ENCODE data around the gene PLEKHG2.

PLEKHG2 gene

DNA sequence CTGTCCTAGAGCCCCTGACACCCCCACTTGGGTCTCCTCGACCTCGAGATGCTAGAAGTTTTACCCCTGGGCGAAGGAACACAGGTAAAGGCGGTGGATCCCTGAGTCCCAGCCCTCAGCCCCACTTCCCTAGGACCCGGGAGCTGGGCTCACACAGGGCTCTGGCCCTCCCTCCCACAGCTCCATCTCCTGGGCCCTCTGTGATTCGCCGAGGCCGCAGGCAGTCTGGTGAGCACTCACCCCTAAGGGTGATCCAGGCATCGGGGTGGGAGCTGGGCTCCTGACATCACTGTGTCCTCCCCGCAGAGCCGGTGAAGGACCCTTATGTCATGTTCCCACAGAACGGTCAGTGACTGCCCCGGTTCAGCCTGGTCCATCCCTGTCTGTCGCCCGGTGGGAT lies 8.3 kb downstream of the PLEKHG2 start:
- DNase-seq (ENCODE audit: low read depth in 2 of 3, low spot score in 2 of 3): no peak

DNA sequence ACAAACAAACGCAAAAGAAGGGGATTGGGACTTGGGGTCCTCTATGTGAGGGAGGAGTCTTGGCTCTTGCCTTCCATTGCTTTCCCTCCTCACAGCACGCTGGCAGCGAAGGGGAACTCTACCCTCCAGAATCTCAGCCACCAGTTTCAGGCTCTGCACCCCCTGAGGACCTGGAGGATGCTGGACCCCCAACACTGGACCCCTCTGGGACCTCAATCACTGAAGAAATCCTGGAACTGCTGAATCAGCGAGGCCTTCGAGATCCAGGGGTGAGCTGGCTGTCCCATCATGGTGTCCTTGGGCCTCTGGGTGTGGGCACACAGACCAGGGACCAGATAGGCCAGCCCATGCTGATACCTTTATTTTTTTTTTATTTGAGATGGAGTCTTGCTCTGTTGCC lies 9.6 kb downstream of the PLEKHG2 start:
- no peak for DNase-seq (ENCODE audit: low read depth in 2 of 3, low spot score in 2 of 3)

DNA sequence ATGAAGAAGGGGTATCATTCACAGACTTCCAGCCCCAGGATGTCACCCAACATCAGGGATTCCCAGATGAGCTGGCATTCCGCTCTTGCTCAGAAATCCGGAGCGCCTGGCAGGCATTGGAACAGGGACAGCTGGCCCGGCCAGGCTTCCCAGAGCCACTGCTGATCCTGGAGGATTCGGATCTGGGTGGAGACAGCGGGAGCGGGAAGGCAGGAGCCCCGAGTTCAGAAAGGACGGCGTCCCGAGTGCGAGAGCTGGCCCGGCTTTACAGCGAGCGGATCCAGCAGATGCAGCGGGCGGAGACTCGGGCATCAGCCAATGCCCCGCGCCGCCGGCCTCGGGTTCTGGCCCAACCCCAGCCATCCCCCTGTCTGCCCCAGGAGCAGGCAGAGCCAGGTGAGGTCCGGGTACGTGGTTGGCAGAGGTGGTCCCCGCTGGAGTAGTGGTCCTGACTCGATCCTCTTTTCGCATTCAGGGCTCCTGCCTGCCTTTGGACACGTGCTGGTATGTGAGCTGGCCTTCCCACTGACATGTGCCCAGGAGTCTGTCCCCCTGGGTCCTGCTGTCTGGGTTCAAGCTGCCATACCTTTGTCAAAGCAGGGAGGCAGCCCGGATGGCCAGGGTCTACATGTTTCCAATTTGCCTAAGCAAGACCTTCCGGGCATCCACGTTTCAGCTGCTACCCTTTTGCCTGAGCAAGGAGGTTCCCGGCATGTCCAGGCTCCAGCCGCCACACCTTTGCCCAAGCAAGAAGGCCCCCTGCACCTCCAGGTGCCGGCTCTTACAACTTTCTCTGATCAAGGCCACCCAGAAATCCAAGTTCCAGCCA lies 11.0 kb downstream of the PLEKHG2 start:
- no peak for DNase-seq (ENCODE audit: low read depth in 2 of 3, low spot score in 2 of 3)

DNA sequence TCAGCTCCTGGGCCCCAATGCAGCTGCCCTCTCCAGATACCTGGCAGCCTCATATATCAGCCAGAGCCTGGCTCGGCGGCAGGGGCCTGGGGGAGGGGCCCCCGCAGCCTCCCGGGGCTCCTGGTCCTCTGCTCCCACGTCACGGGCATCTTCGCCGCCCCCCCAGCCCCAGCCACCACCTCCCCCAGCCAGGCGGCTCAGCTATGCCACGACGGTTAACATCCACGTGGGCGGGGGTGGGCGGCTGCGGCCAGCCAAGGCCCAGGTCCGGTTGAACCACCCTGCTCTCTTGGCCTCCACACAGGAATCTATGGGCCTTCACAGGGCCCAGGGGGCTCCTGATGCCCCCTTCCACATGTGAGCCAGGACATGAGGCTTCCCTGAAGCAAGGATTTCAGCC lies 12.5 kb downstream of the PLEKHG2 start:
- no peak for DNase-seq (ENCODE audit: low read depth in 2 of 3, low spot score in 2 of 3)

DNA sequence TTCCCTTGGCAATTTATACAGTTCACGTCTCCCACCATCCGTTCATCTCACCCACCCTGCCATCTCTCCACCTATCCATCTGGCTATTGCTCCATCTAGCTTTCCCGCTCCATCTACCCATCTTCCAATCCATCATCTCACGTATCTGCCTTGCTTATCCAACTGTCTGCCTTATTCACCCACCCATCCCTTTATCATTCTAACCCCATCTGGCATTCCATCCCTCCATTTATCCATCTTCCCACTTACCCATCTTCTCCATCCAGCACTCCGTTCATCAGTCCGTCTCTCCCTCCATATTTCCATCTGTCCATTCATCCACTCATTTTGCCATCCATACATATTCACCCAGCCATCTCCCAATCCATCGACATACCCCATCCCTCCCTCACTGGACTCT lies 13.3 kb downstream of the PLEKHG2 start:
- DNase-seq (ENCODE audit: low read depth in 2 of 3, low spot score in 2 of 3): no peak

DNA sequence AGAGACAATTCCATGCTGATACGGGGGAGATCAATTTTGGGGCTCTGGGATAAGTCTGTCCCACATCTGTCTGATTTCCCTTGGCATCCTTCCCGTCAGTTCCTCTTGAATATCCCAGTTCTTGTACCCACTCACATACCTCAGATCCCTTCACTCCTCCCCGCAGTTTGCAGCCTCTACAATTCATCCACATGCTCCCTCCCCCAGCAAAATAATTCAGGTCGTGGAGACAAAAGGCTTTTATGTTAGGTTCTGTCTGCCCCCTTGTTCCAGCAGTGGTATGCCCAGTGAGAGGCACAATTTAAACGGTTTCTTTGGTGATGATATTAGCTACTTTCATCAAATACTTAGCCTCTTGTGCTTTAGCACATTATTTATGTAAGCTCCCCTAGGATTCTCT lies 13.7 kb downstream of the PLEKHG2 start:
- no peak for DNase-seq (ENCODE audit: low read depth in 2 of 3, low spot score in 2 of 3)

DNA sequence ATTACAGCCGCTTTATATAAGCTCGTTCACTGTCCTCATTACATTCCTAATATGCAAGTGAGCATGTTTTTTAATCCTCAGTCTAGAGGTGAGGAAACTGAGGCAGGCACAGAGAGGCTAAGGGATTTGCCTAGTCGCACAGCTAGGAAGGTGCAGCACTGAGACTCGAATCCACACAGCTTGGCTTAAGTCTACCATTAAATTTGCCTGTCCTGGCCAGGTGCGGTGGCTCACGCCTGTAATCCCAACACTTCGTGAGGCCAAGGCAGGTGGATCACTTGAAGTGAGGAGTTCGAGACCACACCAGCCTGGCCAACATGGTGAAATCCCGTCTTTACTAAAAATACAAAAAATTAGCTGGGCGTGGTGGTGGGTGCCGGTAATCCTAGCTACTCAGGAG lies 15.2 kb downstream of the PLEKHG2 start:
- no peak for DNase-seq (ENCODE audit: low read depth in 2 of 3, low spot score in 2 of 3)

DNA sequence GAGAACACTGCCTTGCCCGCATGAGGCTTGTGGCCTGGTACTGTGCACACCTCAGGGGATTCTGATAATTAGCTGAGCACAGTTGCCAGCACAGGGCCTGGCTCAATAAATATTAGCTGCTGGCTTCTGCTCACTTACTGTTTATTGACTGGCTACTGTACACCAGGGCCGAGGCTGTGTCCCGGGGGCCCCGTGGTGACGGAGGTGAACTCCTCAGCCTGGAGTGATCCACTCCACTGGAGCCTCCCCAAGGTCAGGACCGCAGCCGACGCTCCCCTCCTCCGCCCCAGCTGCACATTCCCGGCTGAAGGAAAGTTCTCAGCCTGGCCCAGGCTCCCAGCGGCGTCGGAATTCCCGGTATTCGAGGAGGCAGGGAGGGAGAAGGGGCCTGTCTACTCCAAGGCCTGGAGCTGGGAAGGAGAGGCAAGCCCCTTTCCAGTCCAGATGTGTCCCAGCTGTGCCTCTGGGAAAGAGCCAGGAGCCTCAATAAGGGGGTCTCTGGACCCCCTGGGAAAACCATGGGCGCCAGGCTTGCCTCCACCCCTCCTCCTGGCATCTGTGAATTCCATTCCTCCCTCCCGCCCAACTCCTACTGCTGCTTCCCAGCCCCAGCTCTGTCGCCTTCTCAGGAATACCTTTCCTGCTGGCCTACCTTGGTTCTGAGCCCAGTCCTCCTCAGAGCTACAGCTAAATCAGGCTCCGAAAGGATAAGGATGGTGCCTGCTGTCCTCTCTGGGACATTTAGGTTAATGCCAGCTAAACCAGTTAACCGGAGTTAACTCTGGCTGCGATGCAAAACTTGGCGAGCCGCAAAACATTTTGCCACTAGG lies 16.0 kb downstream of the PLEKHG2 start:
- no peak for DNase-seq (ENCODE audit: low read depth in 2 of 3, low spot score in 2 of 3)

DNA sequence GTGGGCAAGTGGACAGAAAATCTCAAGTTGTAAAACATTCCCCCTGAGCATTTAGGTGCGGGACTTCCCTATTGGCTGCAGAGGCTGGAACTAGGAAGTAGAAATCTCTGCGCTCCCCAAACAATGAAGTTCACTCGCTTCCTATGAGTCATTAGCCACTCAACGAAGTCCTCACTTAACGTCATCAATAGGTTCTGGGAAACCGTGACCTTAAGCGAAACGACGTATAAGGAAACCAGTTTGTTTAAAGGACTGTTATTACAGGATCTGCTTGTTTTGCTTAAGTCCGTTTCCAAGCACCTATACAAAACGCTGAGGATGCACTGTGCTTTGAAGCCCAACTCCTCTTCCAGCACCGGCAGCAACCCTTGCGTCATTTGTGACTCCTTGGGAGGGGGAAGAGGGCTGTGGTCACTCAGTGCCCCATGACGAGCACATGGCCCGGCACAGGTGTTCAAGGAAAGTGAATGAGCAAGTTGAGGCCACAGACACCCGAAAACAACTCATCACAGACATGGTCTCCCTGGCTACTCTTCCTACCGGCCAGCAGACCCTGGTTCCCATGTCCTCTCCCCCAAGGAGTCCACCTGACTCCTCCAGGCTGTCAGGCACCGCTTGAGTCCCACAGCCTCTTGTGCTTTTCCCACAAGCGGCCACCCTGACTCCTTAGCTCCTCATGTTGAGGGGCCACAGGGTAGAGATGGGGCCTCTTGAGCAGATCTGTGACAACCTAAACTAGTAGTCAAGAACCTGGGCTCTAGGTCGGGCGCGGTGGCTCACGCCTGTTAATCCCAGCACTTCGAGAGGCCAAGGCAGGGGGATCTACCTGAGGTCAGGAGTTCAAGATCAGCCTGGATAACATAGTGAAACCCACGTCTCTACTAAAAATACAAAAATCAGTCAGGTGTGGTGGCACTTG lies 18.5 kb downstream of the PLEKHG2 start:
- DNase-seq (ENCODE audit: low read depth in 2 of 3, low spot score in 2 of 3): peak in 2 of 3 experiments; percentile 48 to 52

DNA sequence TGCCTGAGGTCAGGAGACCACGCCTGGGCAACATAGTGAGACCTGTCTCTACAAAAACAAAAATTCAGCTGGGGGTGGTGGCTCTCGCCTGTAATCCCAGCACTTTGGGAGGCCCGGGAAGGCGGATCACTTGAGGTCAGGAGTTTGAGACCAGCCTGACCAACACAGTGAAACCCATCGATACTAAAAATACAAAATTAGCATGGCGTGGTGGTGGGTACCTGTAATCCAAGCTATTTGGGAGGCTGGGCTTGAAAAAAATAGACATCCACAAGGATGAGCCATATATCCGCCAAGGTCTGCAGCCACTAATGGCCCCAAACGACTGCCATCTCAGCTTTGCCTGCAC lies 20.2 kb downstream of the PLEKHG2 start:
- no peak for DNase-seq (ENCODE audit: low read depth in 2 of 3, low spot score in 2 of 3)

DNA sequence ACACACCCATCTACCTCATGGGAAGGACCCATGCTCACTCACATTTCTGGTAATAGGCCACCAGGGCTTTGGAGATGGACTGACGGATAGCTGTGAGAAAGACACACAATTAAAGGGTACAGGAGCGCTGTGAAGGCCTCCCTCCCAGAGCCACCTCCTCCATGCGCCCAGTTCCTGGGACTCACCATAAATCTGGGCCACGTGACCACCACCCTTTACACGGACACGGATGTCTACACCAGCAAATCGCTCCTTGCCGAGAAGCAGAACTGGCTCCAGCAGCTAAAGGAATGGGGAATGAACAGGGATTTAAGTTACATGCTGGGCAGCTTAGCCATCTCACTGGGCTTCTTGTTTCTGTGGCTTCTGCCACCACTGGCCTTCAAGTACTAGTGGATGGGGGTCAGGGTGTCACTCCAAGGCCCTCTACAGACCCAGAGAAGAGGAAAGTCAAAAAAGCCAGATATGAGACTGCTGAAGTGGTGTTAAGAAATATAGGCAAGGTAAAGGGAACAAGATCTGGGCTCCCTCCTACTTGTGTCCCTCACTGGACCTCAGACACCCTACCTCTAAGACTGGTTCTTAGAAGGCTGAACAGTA lies 21.1 kb downstream of the PLEKHG2 start:
- no peak for DNase-seq (ENCODE audit: low read depth in 2 of 3, low spot score in 2 of 3)

DNA sequence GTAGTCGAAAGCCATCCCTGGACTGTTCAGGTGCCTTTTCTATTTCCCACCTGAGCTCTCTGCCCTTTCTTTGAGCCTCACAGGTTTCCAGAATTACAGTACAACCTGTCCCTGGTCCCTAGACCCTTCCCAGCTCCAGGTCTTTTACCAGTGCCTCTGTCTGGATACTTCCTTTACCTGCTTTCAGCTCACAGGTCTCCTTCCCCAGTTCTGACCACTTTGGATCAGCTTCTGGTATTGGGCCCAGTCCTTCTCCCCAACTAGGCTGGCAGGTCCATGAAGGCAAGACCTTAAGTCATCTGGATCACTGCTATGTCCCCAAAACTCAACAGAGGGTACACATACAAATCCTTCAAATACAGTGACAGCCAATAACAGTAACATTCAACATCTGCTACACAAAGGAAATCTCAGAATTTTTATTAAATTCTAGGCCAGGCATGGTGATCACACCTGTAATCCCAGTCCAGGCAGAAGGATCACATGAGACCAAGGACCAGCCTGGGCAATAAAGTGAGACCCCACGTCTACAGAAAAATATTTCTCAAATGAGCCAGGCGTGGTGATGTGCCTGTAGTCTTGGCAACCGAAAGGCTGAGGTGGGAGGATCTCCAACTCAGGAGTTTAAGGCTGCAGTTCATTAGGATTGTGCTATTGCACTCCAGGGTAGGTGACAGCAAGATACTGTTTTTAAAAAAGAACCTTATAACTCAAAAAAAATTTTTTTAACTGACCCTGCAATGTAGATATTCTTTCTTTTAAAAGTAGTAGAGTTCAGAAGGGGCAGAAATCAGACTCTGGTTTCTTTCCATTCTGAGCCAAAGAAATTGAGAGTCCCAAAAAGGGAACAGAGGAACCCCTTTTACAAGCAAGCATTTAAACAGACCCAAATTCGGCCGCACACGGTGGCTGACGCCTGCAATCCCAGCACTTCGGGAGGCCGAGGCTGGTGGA lies 21.9 kb downstream of the PLEKHG2 start:
- no peak for DNase-seq (ENCODE audit: low read depth in 2 of 3, low spot score in 2 of 3)

DNA sequence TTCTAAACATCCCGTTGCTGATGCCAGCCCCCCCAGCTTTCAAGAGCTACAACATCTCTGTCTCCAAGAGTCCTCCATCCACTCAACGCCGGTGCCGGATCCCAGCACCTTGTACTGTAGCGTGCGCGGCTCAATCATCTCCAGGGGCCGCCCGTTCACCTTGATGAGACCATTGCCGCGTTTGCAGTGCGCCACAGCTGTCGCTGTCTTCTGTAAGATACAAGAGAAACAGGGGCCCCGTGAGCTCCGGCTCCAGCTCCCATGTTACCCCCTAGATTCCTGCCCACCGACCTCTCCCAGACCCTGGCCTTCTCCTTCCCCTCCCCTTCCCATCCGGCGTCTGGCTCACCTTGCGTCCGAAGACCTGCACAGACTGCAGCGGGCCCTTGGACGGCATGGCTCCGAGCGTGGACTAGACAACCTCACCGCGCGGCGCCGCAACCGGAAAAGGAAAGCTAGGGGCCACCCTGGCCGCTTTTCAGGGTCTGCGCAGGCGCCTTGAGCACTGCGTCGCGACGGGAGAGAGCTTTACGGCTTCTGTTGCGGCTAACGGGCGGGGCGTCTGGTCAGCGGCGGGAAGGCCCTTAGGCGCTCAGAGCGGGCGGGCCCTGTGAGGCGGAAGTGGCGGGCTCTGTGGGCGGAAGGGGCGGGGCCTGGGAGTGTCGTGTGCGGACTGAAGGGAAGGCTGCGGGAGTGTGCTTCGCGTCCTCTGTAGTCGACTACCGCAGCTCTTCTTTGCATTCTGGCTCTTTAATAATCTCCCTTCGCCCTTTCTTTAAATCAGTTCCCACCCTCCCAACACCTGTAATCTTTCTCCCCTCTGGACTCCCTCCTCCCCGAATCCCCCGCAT lies 23.3 kb downstream of the PLEKHG2 start, which contains the start of gene RPS16:
Gene RPS16, minus strand, starts transcription at position 451 of the 851 bp plus-strand sequence. Its CDS starts 54 bp downstream, at position 397.
- peak; percentile 94 to 99 (median 99) for DNase-seq (ENCODE audit: low read depth in 2 of 3, low spot score in 2 of 3)

DNA sequence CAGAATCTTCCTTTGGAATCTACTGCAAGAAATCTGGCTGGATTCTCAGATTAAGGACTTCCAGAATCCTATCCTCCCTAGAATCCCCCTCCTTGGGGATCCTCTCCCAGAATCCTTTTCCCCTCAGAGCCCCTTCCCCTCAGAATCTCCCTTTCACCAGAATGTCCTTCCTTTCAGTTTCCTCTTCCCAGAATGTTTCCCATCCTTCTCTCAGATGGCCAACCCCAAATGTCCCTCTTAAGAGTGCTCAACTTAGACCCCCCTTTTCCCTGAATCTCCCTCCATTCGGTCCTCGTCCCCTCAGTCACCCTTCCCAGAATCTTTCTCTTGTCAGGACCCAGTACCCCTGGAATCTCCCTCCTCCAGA lies 23.9 kb downstream of the PLEKHG2 start:
- DNase-seq (ENCODE audit: low read depth in 2 of 3, low spot score in 2 of 3): no peak

DNA sequence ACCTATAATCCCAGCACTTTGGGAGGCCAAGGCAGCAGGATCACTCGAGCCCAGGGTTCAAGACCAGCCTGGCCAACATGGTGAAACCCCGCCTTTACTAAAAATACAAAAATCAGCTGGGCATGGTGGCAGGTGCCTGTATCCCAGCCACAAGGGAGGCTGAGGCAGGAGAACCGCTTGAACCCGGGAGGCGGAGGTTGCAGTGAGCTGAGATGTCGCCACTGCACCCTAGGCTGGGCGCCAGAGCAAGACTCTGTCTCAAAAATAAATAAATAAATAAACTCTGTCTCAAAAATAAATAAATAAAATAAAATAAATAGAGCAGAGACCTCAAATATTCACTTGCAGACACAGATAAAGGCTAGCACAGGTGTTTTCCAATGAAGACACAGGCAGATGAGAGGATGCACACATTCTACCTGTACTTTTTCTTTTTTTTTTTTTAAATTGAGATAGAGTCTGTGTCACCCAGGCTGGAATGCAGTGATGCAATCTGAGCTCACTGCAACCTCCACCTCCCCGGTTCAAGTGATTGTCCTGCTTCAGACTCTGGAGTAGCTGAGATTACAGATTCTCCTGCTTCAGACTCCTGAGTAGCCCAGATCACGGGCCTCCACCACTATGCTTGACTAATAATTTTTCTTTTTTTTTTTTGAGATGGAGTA lies 25.9 kb downstream of the PLEKHG2 start:
- DNase-seq (ENCODE audit: low read depth in 2 of 3, low spot score in 2 of 3): no peak

DNA sequence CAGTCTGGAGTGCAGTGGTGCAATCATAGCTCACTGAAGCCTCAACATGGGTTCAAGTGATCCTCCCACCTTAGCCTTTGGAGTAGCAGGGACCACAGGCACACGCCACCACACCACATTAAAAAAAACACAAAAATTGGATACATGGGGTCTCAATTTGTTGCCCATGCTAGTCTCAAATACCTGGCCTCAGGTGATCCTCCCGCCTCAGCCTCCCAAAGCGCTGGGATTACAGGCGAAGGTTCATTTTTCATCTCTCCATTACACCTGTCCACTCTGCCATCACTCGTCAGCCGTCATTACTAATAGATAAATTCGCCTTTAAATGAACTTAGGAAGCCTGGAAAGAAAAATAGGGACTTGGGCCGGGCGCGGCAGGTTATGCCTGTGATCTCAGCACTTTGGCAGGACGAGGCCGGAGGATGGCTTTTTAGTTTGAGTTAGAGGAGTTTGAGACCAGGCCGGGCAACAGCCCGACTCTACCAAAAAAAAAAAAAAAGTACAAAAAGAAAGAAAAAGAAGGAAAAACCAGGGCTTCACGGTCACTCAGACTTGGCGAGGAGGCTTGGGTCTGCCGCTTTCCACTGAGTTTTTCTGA lies 32.2 kb downstream of the PLEKHG2 start:
- no peak for DNase-seq (ENCODE audit: low read depth in 2 of 3, low spot score in 2 of 3)

DNA sequence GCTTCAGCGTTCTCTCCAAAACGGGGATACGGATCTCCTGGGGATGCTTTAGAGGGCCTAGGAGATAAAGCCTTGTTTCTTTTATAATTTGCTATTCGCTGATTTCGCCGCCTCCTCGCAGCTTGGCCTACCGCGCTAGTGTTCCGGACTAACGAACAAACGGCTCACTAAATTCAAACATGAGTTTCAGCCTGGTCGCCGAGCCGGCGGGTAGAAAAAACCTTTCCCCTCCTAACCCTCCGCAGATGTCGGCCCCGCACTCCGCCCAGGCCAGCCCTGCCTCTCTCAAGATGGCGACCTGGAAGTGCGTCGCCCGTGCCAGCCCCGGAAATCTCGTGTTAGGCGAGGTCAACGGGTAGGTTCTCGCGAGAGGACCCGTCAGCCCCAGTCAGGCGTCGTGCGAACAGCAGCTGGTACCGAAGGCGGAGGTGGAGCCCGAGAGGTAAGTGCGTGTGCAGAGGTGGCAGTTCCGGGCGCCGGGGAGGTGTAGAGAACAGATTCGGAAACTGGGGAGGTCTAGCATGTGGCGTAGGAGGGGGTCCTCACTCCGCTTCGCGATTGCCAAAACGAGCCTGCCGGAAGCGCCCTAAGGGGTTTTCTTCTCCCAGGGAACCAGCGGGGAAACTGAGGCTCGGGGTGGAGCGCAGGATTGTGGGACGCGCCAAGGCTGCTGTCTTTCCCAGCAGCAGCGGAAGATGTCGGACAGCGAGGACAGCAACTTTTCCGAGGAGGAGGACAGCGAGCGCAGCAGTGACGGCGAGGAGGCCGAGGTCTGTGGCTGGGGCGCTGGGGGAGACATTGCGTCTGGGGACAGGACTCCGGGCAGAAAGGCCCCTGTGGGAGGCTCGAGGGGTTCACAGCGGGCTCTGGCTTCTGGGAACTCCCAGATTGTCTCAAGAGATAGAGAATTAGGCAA lies 33.0 kb downstream of the PLEKHG2 start, which contains the start of gene SUPT5H:
Gene SUPT5H, plus strand, starts transcription at position 387 of the 916 bp plus-strand sequence. Its CDS starts 309 bp downstream, at position 696.
- DNase-seq (ENCODE audit: low read depth in 2 of 3, low spot score in 2 of 3): peak; percentile 87 to 93 (median 87)

Measured in activated CD8-positive, alpha-beta memory T cell treated with anti-CD3 and anti-CD28 coated beads for 48 hours (primary cell).